GM21825 (cell line): ENCODE data around the gene SMIM45.

Experiments used
- ATAC-seq: cut with Tn5 transposase; IDR thresholded peaks from one replicate; pipeline ENCODE4 v1.9.1; 2021; ENCODE audit warnings: mild to moderate bottlenecking, moderate library complexity; ENCODE audit not compliant: unreplicated experiment

SMIM45 gene

GRCh38 chr22:41998361-41999261 lies 46.7 kb downstream of the SMIM45 start, which contains the start of gene WBP2NL:
Gene WBP2NL (plus strand): TSS chr22:41998788. CDS start chr22:41998819, 31 bp downstream.
- peak; percentile 89 for ATAC-seq

GRCh38 chr22:42000466-42000865 lies 48.5 kb downstream of the SMIM45 start:
- no peak for ATAC-seq

DNA sequence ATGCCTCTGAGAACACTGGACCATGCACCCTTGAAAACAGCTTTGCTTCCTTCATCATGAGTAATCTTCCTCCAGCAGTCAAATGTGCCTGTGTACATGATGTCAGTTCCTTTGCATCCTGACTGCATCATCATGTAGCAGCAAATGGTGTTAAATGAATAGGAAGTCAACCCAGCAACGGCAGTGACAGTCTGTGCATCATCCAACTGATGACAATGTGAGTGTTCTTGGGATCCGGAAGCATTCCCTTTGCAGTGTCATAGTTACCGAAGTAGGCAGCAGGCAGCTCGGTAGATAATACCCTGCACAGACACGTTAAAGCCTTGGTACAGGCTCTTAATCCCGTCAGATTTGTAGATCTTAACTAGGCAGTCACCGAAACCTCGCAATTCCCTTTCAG lies 49.2 kb downstream of the SMIM45 start:
- ATAC-seq, result no peak

- ATAC-seq, result no peak
Measured at GRCh38 chr22:42001706-42002105, 49.8 kb downstream of the SMIM45 start.

GRCh38 chr22:42007922-42008321 lies 56.0 kb downstream of the SMIM45 start:
- no peak for ATAC-seq
